GM19324 (cell line): ENCODE data around the gene ZNF652.
"Not testable (repeated sequence)": the region's sequence is repeated elsewhere in the genome, so short reads cannot be mapped to it uniquely, and the experiment has no call there.

Experiments
- ATAC-seq: cut with Tn5 transposase; IDR thresholded peaks from one replicate; pipeline ENCODE4 v1.9.1; 2021; ENCODE audit warnings: mild to moderate bottlenecking, moderate library complexity; ENCODE audit not compliant: unreplicated experiment, low FRiP score

The ZNF652 gene

GRCh38 chr17:49318435-49318965 lies 43.5 kb downstream of the ZNF652 start:
- ATAC-seq: no peak

- no peak for ATAC-seq
These were observed 45.0 kb downstream of the ZNF652 start for GRCh38 chr17:49316889-49317675.

GRCh38 chr17:49316258-49316570 lies 45.8 kb downstream of the ZNF652 start:
- no peak for ATAC-seq

GRCh38 chr17:49315551-49316257 lies 46.3 kb downstream of the ZNF652 start:
- no peak for ATAC-seq

- ATAC-seq: no peak
These were observed 49.3 kb downstream of the ZNF652 start for GRCh38 chr17:49312722-49313121.

GRCh38 chr17:49299996-49300395 lies 62.1 kb downstream of the ZNF652 start:
- no peak for ATAC-seq

- no peak for ATAC-seq
These were observed 63.6 kb downstream of the ZNF652 start for GRCh38 chr17:49298371-49298976.

GRCh38 chr17:49297141-49297540 lies 64.9 kb downstream of the ZNF652 start:
- ATAC-seq: no peak

- no peak for ATAC-seq
These were observed 67.9 kb downstream of the ZNF652 start for GRCh38 chr17:49294122-49294521.

- ATAC-seq: no peak
These were observed 69.1 kb downstream of the ZNF652 start for GRCh38 chr17:49292901-49293300.

- ATAC-seq: no peak
These were observed 70.1 kb downstream of the ZNF652 start for GRCh38 chr17:49291929-49292328.

GRCh38 chr17:49290690-49291359 lies 71.2 kb downstream of the ZNF652 start:
- ATAC-seq: no peak

- no peak for ATAC-seq
These were observed 73.7 kb downstream of the ZNF652 start for GRCh38 chr17:49288388-49288787.

- ATAC-seq: no peak
These were observed 74.6 kb downstream of the ZNF652 start for GRCh38 chr17:49287481-49287880.

- ATAC-seq: not testable (repeated sequence)
These were observed 75.6 kb downstream of the ZNF652 start for GRCh38 chr17:49286261-49286973.

GRCh38 chr17:49285716-49286115 lies 76.3 kb downstream of the ZNF652 start:
- ATAC-seq: no peak

GRCh38 chr17:49280918-49281317 lies 81.1 kb downstream of the ZNF652 start:
- ATAC-seq: no peak

GRCh38 chr17:49280061-49280460 lies 82.0 kb downstream of the ZNF652 start:
- ATAC-seq: no peak

- ATAC-seq: not testable (repeated sequence)
These were observed 82.6 kb downstream of the ZNF652 start for GRCh38 chr17:49279263-49280015.

GRCh38 chr17:49278076-49278475 lies 84.0 kb downstream of the ZNF652 start:
- ATAC-seq: no peak
